H1 (cell line): ENCODE results near the gene TBC1D24. TPM values are rescaled to one million over a fixed set of nuclear protein-coding genes. Genes with fewer than 3 reads are reported as not detected.

ENCODE experiments used
- GTF2F1 ChIP-seq: IDR thresholded peaks from 2 replicates; pipeline ENCODE4 v1.6.1; 2012; ENCODE audit warnings: low read depth, low read length, improper control_type of control experiment, borderline replicate concordance
- KDM1A ChIP-seq: fragments of 200-600, 300-600 bp; sonication (generic); IDR thresholded peaks from 2 replicates; pipeline ENCODE4 v1.7.1; 2016; ENCODE audit warnings: mild to moderate bottlenecking, low read length, borderline replicate concordance
- POLR2AphosphoS5 ChIP-seq: IDR thresholded peaks from 2 replicates; pipeline ENCODE4 v1.6.1; 2011; ENCODE audit warnings: low read depth, low read length
- SIX5 ChIP-seq: IDR thresholded peaks from 2 replicates; pipeline ENCODE4 v1.6.1; 2011; ENCODE audit warnings: mild to moderate bottlenecking, low read depth, low read length
- polyA plus RNA-seq, 7 experiments: library from polyadenylated mRNA; depleted of rRNA in 3 of 7; stranded (reverse) in 5 of 7; unstranded in 2 of 7; fragments of >200 nt in 5 of 7; fragments of 200-250 nt in 2 of 7; gene quantifications; 1 replicate in 5 of 7; 2 replicates in 1 of 7; 4 replicates in 1 of 7; pipeline versions ENCODE4 v1.2.1 to v1.2.3, GENCODE V29; 2011 to 2013; ENCODE audit warnings: missing spikeins in 2 of 7, mixed read lengths in 2 of 7
- total RNA-seq: library from RNA; stranded (reverse); fragmentation: NEBNext Ultra II Directional; extraction: Animal tissue kit (Norgen Biotek cat#: 25700); gene quantifications from 2 replicates; pipeline ENCODE4 v1.2.1, GENCODE V29; 2021

TBC1D24 gene
- total and polyA plus RNA-seq, 2 of the 8 experiments (the other 6 are each of a cell fraction or from before 2014, with no cell fraction given) = 8.7 to 21.5 TPM

DNA sequence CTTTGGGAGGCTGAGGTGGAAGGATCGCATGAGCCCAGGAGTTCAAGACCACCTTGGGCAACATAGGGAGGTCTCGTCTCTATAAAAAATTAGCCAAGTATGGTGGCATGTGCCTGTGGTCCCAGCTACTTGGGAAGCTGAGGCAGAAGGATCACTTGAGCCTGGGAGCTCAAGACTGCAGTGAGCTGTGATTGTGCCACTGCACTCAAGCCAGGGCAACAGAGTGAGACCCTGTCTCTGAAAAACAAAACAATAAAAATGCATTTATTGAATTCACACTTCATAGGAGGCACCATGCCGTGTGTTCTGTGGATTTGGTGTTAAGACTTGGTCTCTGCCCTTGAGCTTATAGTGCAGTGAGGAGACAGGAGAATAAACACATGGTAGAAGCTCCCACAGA is 2.4 kb downstream of the TBC1D24 start (continued):
- TF ChIP-seq SIX5 = no peak
- TF ChIP-seq GTF2F1 = no peak
- no peak for TF ChIP-seq POLR2AphosphoS5
- no peak for TF ChIP-seq KDM1A
